SK-N-SH (cell line): ENCODE results near the gene SLC35A3. TPM values are rescaled to one million over a fixed set of nuclear protein-coding genes. Genes with fewer than 3 reads are reported as not detected.

ENCODE experiments used
- CTCF ChIA-PET: fragments of 300-600, 350-600 bp; formaldehyde crosslinking; extraction: SDS; loops from one replicate; lab custom pipeline; 2021; lab: Yijun Ruan, JAX
- POLR2A ChIA-PET: fragments of 350-600 bp; sonication (Branson Sonifier 250); formaldehyde crosslinking; extraction: SDS; loops from one replicate; lab custom pipeline; 2020; ENCODE audit warnings: antibody characterized with exemption, inconsistent platforms; lab: Yijun Ruan, JAX
- DNase-seq: peaks from one replicate; pipeline ENCODE4 v3.0.0; 2012
- H2AFZ ChIP-seq: fragments of 200-600 bp; sonication (generic); 2 replicates; pipeline ENCODE4 v1.8.1; 2016; ENCODE audit warnings: antibody characterized with exemption, mild to moderate bottlenecking, low read depth
- H3F3A ChIP-seq: fragments of 200-600 bp; sonication (generic); replicated peaks from 2 replicates; pipeline ENCODE3; 2016; ENCODE audit warnings: antibody characterized with exemption, mild to moderate bottlenecking; ENCODE audit not compliant: insufficient read depth
- H3K27ac ChIP-seq, 2 experiments: fragments of 200-500 bp in 1 of 2; fragments of 200-600 bp in 1 of 2; sonication (Bioruptor generic) in 1 of 2; sonication (generic), shearing (Covaris generic) in 1 of 2; 2 replicates each; pipeline versions ENCODE4 v1.5.1 to v1.6.1; 2014 to 2016; ENCODE audit warnings: low read depth in 2 of 2, inconsistent platforms in 1 of 2, low read length in 1 of 2, mild to moderate bottlenecking in 1 of 2, mixed read lengths in 1 of 2
- H3K27me3 ChIP-seq: fragments of 200-600 bp; sonication (generic), shearing (Covaris generic); 2 replicates; pipeline ENCODE4 v1.6.1; 2016; ENCODE audit warnings: mixed run types; ENCODE audit not compliant: insufficient read depth
- H3K36me3 ChIP-seq, 2 experiments: fragments of 200-500 bp in 1 of 2; fragments of 200-600 bp in 1 of 2; sonication (Bioruptor generic) in 1 of 2; sonication (generic) in 1 of 2; replicated peaks in 1 of 2; 2 replicates each; pipeline versions ENCODE3 to v1.5.1; 2014 to 2016; ENCODE audit warnings: low read length in 1 of 2, mild to moderate bottlenecking in 1 of 2; ENCODE audit not compliant: insufficient read depth in 2 of 2, control insufficient read depth in 1 of 2
- H3K4me1 ChIP-seq, 2 experiments: fragments of 200-500 bp in 1 of 2; fragments of 200-600 bp in 1 of 2; sonication (Bioruptor generic) in 1 of 2; sonication (generic), shearing (Covaris generic) in 1 of 2; 2 replicates each; pipeline versions ENCODE4 v1.5.1 to v1.6.1; 2014 to 2016; ENCODE audit warnings: low read depth in 1 of 2, low read length in 1 of 2, mixed run types in 1 of 2; ENCODE audit not compliant: insufficient read depth in 2 of 2, control insufficient read depth in 1 of 2
- H3K4me2 ChIP-seq: fragments of 200-600 bp; sonication (generic), shearing (Covaris generic); 2 replicates; pipeline ENCODE4 v1.6.1; 2017; ENCODE audit warnings: mixed run types
- H3K4me3 ChIP-seq, 2 experiments: fragments of 200-500 bp in 1 of 2; fragments of 200-600 bp in 1 of 2; sonication (Bioruptor generic) in 1 of 2; sonication (generic), shearing (Covaris generic) in 1 of 2; 2 replicates each; pipeline versions ENCODE4 v1.5.1 to v1.8.1; 2014 to 2016; ENCODE audit warnings: low read depth in 2 of 2, inconsistent platforms in 1 of 2, low read length in 1 of 2, mild to moderate bottlenecking in 1 of 2, mixed read lengths in 1 of 2, moderate library complexity in 1 of 2
- H3K79me2 ChIP-seq: fragments of 200-600 bp; sonication (generic); 2 replicates; pipeline ENCODE4 v1.8.1; 2017; ENCODE audit warnings: mild to moderate bottlenecking; ENCODE audit not compliant: insufficient read depth
- H3K9ac ChIP-seq: fragments of 200-600 bp; sonication (generic); 2 replicates; pipeline ENCODE4 v1.6.1; 2017; ENCODE audit warnings: mixed run types
- H3K9me2 ChIP-seq: fragments of 200-600 bp; sonication (generic); 2 replicates; pipeline ENCODE4 v1.6.1; 2017; ENCODE audit warnings: mixed run types
- H3K9me3 ChIP-seq: fragments of 200-600 bp; sonication (generic); 2 replicates; pipeline ENCODE4 v1.6.1; 2017; ENCODE audit warnings: mixed run types, mild to moderate bottlenecking, moderate library complexity
- H4K20me1 ChIP-seq: fragments of 200-600 bp; sonication (generic); 2 replicates; pipeline ENCODE4 v1.6.1; 2017; ENCODE audit warnings: mild to moderate bottlenecking, mixed run types; ENCODE audit not compliant: insufficient read depth
- ELF1 ChIP-seq: IDR thresholded peaks from 2 replicates; pipeline ENCODE4 v1.4.0; 2012
- EP300 ChIP-seq, 2 experiments: IDR thresholded peaks; 2 replicates each; pipeline versions ENCODE4 v1.4.0 to v1.6.1; 2012; ENCODE audit warnings: borderline replicate concordance in 1 of 2, low read depth in 1 of 2, low read length in 1 of 2
- EZH2phosphoT487 ChIP-seq: fragments of 200-600 bp; sonication (generic); IDR thresholded peaks from 2 replicates; pipeline ENCODE4 v1.6.1; 2017; ENCODE audit warnings: low read depth, mixed run types, mild to moderate bottlenecking, antibody characterized with exemption, moderate library complexity, borderline replicate concordance
- FOSL2 ChIP-seq: IDR thresholded peaks from 2 replicates; pipeline ENCODE4 v1.4.0; 2012; ENCODE audit warnings: low read depth, mild to moderate bottlenecking, moderate library complexity, borderline replicate concordance
- FOXM1 ChIP-seq: IDR thresholded peaks from 2 replicates; pipeline ENCODE4 v1.4.0; 2012; ENCODE audit warnings: low read depth, mild to moderate bottlenecking
- GABPA ChIP-seq: IDR thresholded peaks from 2 replicates; pipeline ENCODE4 v1.4.0; 2012; ENCODE audit warnings: low read depth, mild to moderate bottlenecking
- GATA2 ChIP-seq: sonication (generic); formaldehyde crosslinking; IDR thresholded peaks from 2 replicates; pipeline ENCODE4 v1.5.0; 2020; ENCODE audit warnings: mild to moderate bottlenecking, missing genetic modification reagents
- MAX ChIP-seq: IDR thresholded peaks from 2 replicates; pipeline ENCODE4 v1.4.0; 2012; ENCODE audit warnings: low read depth
- MEF2A ChIP-seq: IDR thresholded peaks from 2 replicates; pipeline ENCODE4 v1.4.0; 2012; ENCODE audit warnings: low read depth, borderline replicate concordance
- NRF1 ChIP-seq: IDR thresholded peaks from 2 replicates; pipeline ENCODE4 v1.6.1; 2012; ENCODE audit warnings: low read depth, mild to moderate bottlenecking, low read length
- RCOR1 ChIP-seq: fragments of 150-350 bp; IDR thresholded peaks from 2 replicates; pipeline ENCODE4 v1.6.1; 2017; ENCODE audit warnings: antibody characterized with exemption, low read length
- REST ChIP-seq: IDR thresholded peaks from 2 replicates; pipeline ENCODE4 v1.6.1; 2012; ENCODE audit warnings: mild to moderate bottlenecking, low read depth, low read length, moderate library complexity
- RXRA ChIP-seq: IDR thresholded peaks from 2 replicates; pipeline ENCODE4 v1.4.0; 2012; ENCODE audit warnings: low read depth, mild to moderate bottlenecking, borderline replicate concordance
- SIN3A ChIP-seq: IDR thresholded peaks from 2 replicates; pipeline ENCODE4 v1.6.1; 2012; ENCODE audit warnings: low read depth, mild to moderate bottlenecking, low read length, moderate library complexity, borderline replicate concordance
- TEAD4 ChIP-seq: IDR thresholded peaks from 2 replicates; pipeline ENCODE4 v1.4.0; 2012; ENCODE audit warnings: mild to moderate bottlenecking, borderline replicate concordance; ENCODE audit not compliant: insufficient read depth
- USF2 ChIP-seq: fragments of 150-350 bp; IDR thresholded peaks from 2 replicates; pipeline ENCODE4 v1.6.1; 2017; ENCODE audit warnings: antibody characterized with exemption, low read length, low read depth, borderline replicate concordance
- ZBTB33 ChIP-seq: IDR thresholded peaks from 2 replicates; pipeline ENCODE4 v1.4.0; 2012; ENCODE audit warnings: low read depth, borderline replicate concordance
- WGBS: methylation state at CpG from one replicate; pipeline ENCODE4 v1.1.6; 2017; ENCODE audit warnings: low lambda C conversion rate; 5-methylcytosine and 5-hydroxymethylcytosine counted together
- polyA plus RNA-seq, 3 experiments: library from polyadenylated mRNA; depleted of rRNA; stranded (reverse); fragments of >200 nt; gene quantifications; 2 replicates each; pipeline ENCODE4 v1.2.3, GENCODE V29; 2012

The SLC35A3 gene
- polyA plus RNA-seq, 1 of the 3 experiments (the other 2 are of a cell fraction) = 5.7 TPM

GRCh38 chr1:100065969-100066227, 96.1 kb downstream of the SLC35A3 start:
- no peaks in the 10 kb centered on the region for H4K20me1 ChIP-seq
- 94% methylated on average over 2 of the region's 2 CpGs for WGBS
- CTCF ChIA-PET = no interaction called here
- TF ChIP-seq EP300 (IDR thresholded peaks at IDR 0.05; ENCODE audit: borderline replicate concordance in 1 of 2, low read depth in 1 of 2, low read length in 1 of 2) (no peak), REST (no peak), MAX (no peak), TEAD4 (no peak), USF2 (no peak), FOSL2 (no peak), EZH2phosphoT487 (no peak), RCOR1 (no peak), ZBTB33 (no peak), GABPA (no peak), MEF2A (no peak), GATA2 (CRISPR knock-in tag) (no peak), FOXM1 (no peak), NRF1 (no peak), ELF1 (no peak), SIN3A (no peak), RXRA (no peak)
- TF ChIP-seq, all 33 proteins: peak for 0
- Histone ChIP-seq H3K9me2 (no peaks in the 10 kb centered on the region), H3K4me3 (no peak overlapping the region), H3K9me3 (no peaks in the 10 kb centered on the region), H2AFZ (no peak overlapping the region), H3K79me2 (no peaks in the 10 kb centered on the region), H3K4me2 (no peak overlapping the region), H3K27me3 (no peaks in the 10 kb centered on the region), H3K27ac (no peak overlapping the region), H3K36me3 (peaks cover 49 to 65% of the 10 kb centered on the region in 2 experiments), H3K4me1 (no peaks in the 10 kb centered on the region), H3F3A (no peaks in the 10 kb centered on the region), H3K9ac (no peak overlapping the region)
- POLR2A ChIA-PET = no interaction called here
- DNase-seq = no peak
